Gastroesophageal sphincter (tissue), 4 donors: Measurements from ENCODE around the gene ZRANB3. TPM values are rescaled to one million over a fixed set of nuclear protein-coding genes. Genes with fewer than 3 reads are reported as not detected.

ENCODE experiments used
- ATAC-seq: fragments of 150-250 bp; one replicate; pipeline ENCODE4 v1.9.1; 2016; ENCODE audit warnings: mild to moderate bottlenecking, moderate library complexity
- H3K27ac ChIP-seq, 4 donors: fragments of 200-600 bp; sonication (generic) in 3 of 4; 1 replicate in 3 of 4; 2 replicates in 1 of 4; pipeline ENCODE4 v1.5.1; 2016 to 2019
- H3K27me3 ChIP-seq: fragments of 200-600 bp; sonication (generic); one replicate; pipeline ENCODE4 v1.5.1; 2019
- H3K36me3 ChIP-seq, 2 donors: fragments of 200-600 bp; sonication (generic); one replicate each; pipeline ENCODE4 v1.5.1; 2019; ENCODE audit warnings: control low read depth in 1 of 2
- H3K4me1 ChIP-seq, 3 donors: fragments of 200-600 bp; sonication (generic); 1 replicate in 2 of 3; 2 replicates in 1 of 3; pipeline ENCODE4 v1.5.1; 2016 to 2019; ENCODE audit warnings: control low read depth in 2 of 3
- H3K4me3 ChIP-seq, 2 donors: fragments of 200-600 bp; sonication (generic); one replicate each; pipeline ENCODE4 v1.5.1; 2019; ENCODE audit warnings: mild to moderate bottlenecking in 1 of 2, moderate library complexity in 1 of 2
- H3K9me3 ChIP-seq, 3 donors: fragments of 200-600 bp; sonication (generic); one replicate each; pipeline ENCODE4 v1.5.1; 2017 to 2019; ENCODE audit warnings: control low read depth in 2 of 3
- CTCF ChIP-seq, 4 experiments: fragments of 200-600 bp in 2 of 4; fragments of 450-650 bp in 2 of 4; sonication (generic) in 1 of 4; IDR thresholded peaks; one replicate each; pipeline ENCODE4 v1.5.1; 2017 to 2019; ENCODE audit warnings: antibody characterized with exemption in 4 of 4, mild to moderate bottlenecking in 2 of 4, moderate library complexity in 2 of 4
- EP300 ChIP-seq: sonication (generic); formaldehyde crosslinking; IDR thresholded peaks from one replicate; pipeline ENCODE4 v1.6.1; 2017; ENCODE audit warnings: antibody characterized with exemption, mild to moderate bottlenecking
- POLR2A ChIP-seq, 2 donors: fragments of 450-650 bp; IDR thresholded peaks; one replicate each; pipeline ENCODE4 v1.6.1; 2017; ENCODE audit warnings: antibody characterized with exemption in 2 of 2, mild to moderate bottlenecking in 2 of 2, moderate library complexity in 1 of 2
- POLR2AphosphoS5 ChIP-seq: sonication (generic); formaldehyde crosslinking; IDR thresholded peaks from one replicate; pipeline ENCODE4 v1.6.1; 2017; ENCODE audit warnings: antibody characterized with exemption
- WGBS, 2 donors: methylation state at CpG; one replicate each; pipeline ENCODE4 v1.1.5; 2018; ENCODE audit warnings: low coverage in 1 of 2; 5-methylcytosine and 5-hydroxymethylcytosine counted together
- total RNA-seq, 4 donors: library from RNA; depleted of rRNA; stranded (reverse); fragments of >200 nt; gene quantifications; one replicate each; pipeline ENCODE4 v1.1.0, GENCODE V29; 2016

The ZRANB3 gene
- total RNA-seq, 4 donors from 2014 or later, result 1.4 to 4.6 (median 2.4) TPM

- no peak overlapping the region for H3K27ac ChIP-seq
- peaks cover 0 to 4% of the 10 kb centered on the region in 2 donors for H3K36me3 ChIP-seq
- TF ChIP-seq POLR2A (IDR thresholded peaks at IDR 0.05) (no peak), POLR2AphosphoS5 (no peak), EP300 (no peak), CTCF (IDR thresholded peaks at IDR 0.05) (no peak)
- H3K4me1 ChIP-seq, result no peaks in the 10 kb centered on the region
- no peak for ATAC-seq
- H3K27me3 ChIP-seq, result no peaks in the 10 kb centered on the region
- H3K9me3 ChIP-seq, result peaks cover 0 to 5% (median 0%) of the 10 kb centered on the region in 3 donors
- WGBS, 2 donors, result 93% methylated on average over 2 of the region's 2 CpGs; no CpG with 5 or more reads in 1 of the 2 donors
- no peak overlapping the region for H3K4me3 ChIP-seq
Measured at GRCh38 chr2:135238651-135239050, 292.4 kb downstream of the ZRANB3 start.

DNA sequence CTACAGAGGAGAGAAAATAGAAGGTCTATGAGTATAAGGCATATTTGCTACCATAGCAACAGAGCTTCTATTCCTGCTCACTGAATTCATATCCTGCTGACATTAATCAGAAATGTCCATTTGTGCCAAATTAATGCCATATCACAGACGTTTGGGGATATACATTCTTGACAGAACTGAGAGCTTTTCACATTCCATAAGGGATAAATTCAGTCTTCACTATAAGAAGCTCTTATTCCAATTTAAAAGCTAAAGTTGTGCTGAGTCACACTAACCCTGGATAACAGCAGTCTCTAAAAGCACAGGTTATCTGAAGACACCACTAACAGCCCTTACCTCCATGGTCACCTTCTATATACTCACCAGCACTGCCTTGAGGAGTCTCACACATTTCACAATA is 300.9 kb downstream of the ZRANB3 start:
- Histone ChIP-seq H3K9me3 (peaks cover 0 to 20% (median 0%) of the 10 kb centered on the region in 3 donors), H3K4me3 (no peak overlapping the region), H3K27ac (no peak overlapping the region), H3K36me3 (no peaks in the 10 kb centered on the region), H3K4me1 (no peaks in the 10 kb centered on the region), H3K27me3 (no peaks in the 10 kb centered on the region)
- no peak for ATAC-seq
- TF ChIP-seq CTCF (IDR thresholded peaks at IDR 0.05), result no peak
- TF ChIP-seq POLR2A (IDR thresholded peaks at IDR 0.05), result no peak
- no peak for TF ChIP-seq EP300
- TF ChIP-seq POLR2AphosphoS5, result no peak
- 8 to 18% methylated on average over 1 of the region's 1 CpG for WGBS, 2 donors

DNA sequence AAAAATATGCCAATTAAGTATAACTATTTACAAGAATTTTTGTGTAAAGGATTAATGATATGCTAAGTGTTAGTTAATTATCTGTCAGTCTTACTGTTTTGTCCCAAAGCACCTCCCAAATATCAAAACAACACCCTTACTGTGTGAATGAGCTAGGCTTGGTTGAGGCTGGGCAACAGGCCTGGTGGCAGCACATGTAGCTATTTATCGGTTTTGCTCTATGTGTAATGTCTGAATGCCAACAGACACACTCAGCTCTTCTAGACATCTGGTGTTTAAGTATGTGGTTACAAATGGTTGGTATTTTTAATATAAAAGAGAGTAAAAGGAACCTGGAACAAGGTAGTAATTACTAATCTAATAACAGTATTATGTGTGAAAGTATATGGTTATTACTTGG is 303.6 kb downstream of the ZRANB3 start:
- H3K4me1 ChIP-seq, result no peaks in the 10 kb centered on the region
- H3K4me3 ChIP-seq, result no peak overlapping the region
- peaks cover 0 to 9% (median 0%) of the 10 kb centered on the region in 3 donors for H3K9me3 ChIP-seq
- H3K27me3 ChIP-seq, result no peaks in the 10 kb centered on the region
- no peaks in the 10 kb centered on the region for H3K36me3 ChIP-seq
- WGBS, 2 donors, result 56 to 80% methylated on average over 1 of the region's 1 CpG
- H3K27ac ChIP-seq, result no peak overlapping the region
- ATAC-seq, result no peak
- TF ChIP-seq CTCF (IDR thresholded peaks at IDR 0.05) (no peak), EP300 (no peak), POLR2A (IDR thresholded peaks at IDR 0.05) (no peak), POLR2AphosphoS5 (no peak)

- TF ChIP-seq CTCF (IDR thresholded peaks at IDR 0.05), result no peak
- no peak for ATAC-seq
- Histone ChIP-seq H3K4me3 (no peak overlapping the region), H3K4me1 (no peaks in the 10 kb centered on the region), H3K9me3 (peaks cover 0 to 5% (median 0%) of the 10 kb centered on the region in 3 donors), H3K27ac (no peak overlapping the region), H3K27me3 (no peaks in the 10 kb centered on the region), H3K36me3 (no peaks in the 10 kb centered on the region)
- WGBS, 2 donors, result 17 to 22% methylated on average over 1 of the region's 1 CpG
Measured at GRCh38 chr2:135226961-135227360, 304.1 kb downstream of the ZRANB3 start.

- H3K27me3 ChIP-seq, result no peaks in the 10 kb centered on the region
- ATAC-seq, result no peak
- H3K4me3 ChIP-seq, result no peak overlapping the region
- H3K4me1 ChIP-seq, result no peaks in the 10 kb centered on the region
- H3K27ac ChIP-seq, result no peak overlapping the region
- H3K36me3 ChIP-seq, result peaks cover 0 to 7% of the 10 kb centered on the region in 2 donors
- no peaks in the 10 kb centered on the region for H3K9me3 ChIP-seq
- TF ChIP-seq POLR2A (IDR thresholded peaks at IDR 0.05) (no peak), EP300 (no peak), CTCF (IDR thresholded peaks at IDR 0.05) (no peak), POLR2AphosphoS5 (no peak)
Measured at GRCh38 chr2:135225781-135226180, 305.2 kb downstream of the ZRANB3 start.
